ENCODE data around the gene PLEKHD1.
"Not testable (repeated sequence)": the region's sequence is repeated elsewhere in the genome, so short reads cannot be mapped to it uniquely, and the experiment has no call there.

PLEKHD1 gene

GRCh38 chr14:69483765-69484443, 624 bp upstream of the PLEKHD1 start:
- DNase-seq: no peak

GRCh38 chr14:69485315-69485660, 760 bp downstream of the PLEKHD1 start:
- no peak for DNase-seq

- DNase-seq: no peak
Observed at GRCh38 chr14:69485701-69486100, 1.2 kb downstream of the PLEKHD1 start.

GRCh38 chr14:69487226-69487625, 2.7 kb downstream of the PLEKHD1 start:
- no peak for DNase-seq

- no peak for DNase-seq
Observed at GRCh38 chr14:69487771-69488170, 3.2 kb downstream of the PLEKHD1 start.

- DNase-seq: no peak
Observed at GRCh38 chr14:69489495-69489894, 5.0 kb downstream of the PLEKHD1 start.

- no peak for DNase-seq
Observed at GRCh38 chr14:69490219-69490918, 5.8 kb downstream of the PLEKHD1 start.

GRCh38 chr14:69491193-69491592, 6.7 kb downstream of the PLEKHD1 start:
- no peak for DNase-seq

- no peak for DNase-seq
Observed at GRCh38 chr14:69493038-69493437, 8.5 kb downstream of the PLEKHD1 start.

- no peak for DNase-seq
Observed at GRCh38 chr14:69493791-69494190, 9.3 kb downstream of the PLEKHD1 start.

- DNase-seq: no peak
Observed at GRCh38 chr14:69495341-69495921, 10.9 kb downstream of the PLEKHD1 start.

GRCh38 chr14:69497866-69498265, 13.3 kb downstream of the PLEKHD1 start:
- not testable (repeated sequence) for DNase-seq

- not testable (repeated sequence) for DNase-seq
Observed at GRCh38 chr14:69498286-69498685, 13.8 kb downstream of the PLEKHD1 start.

GRCh38 chr14:69499436-69499835, 14.9 kb downstream of the PLEKHD1 start:
- DNase-seq: no peak

GRCh38 chr14:69500096-69500495, 15.6 kb downstream of the PLEKHD1 start:
- DNase-seq: no peak

GRCh38 chr14:69500736-69501135, 16.2 kb downstream of the PLEKHD1 start:
- no peak for DNase-seq

- no peak for DNase-seq
Observed at GRCh38 chr14:69501423-69501838, 16.9 kb downstream of the PLEKHD1 start.

- no peak for DNase-seq
Observed at GRCh38 chr14:69504775-69505174, 20.2 kb downstream of the PLEKHD1 start.

GRCh38 chr14:69505338-69506240, 21.1 kb downstream of the PLEKHD1 start:
- no peak for DNase-seq

- no peak for DNase-seq
Observed at GRCh38 chr14:69506241-69506595, 21.7 kb downstream of the PLEKHD1 start.

- DNase-seq: no peak
Observed at GRCh38 chr14:69518289-69519101, 34.0 kb downstream of the PLEKHD1 start.

Data from activated CD4-positive, alpha-beta T cell treated with anti-CD3 and anti-CD28 coated beads, Interleukin-2, amount 50 U/mL, for 1 hour (primary cell).